Breast epithelium (tissue), 3 donors: ENCODE results near the gene UBE2J1.

ENCODE experiments used
- POLR2A ChIP-seq: fragments of 450-650 bp; IDR thresholded peaks from one replicate; pipeline ENCODE4 v1.6.1; 2016; ENCODE audit warnings: antibody characterized with exemption, mild to moderate bottlenecking, moderate library complexity
- POLR2AphosphoS5 ChIP-seq, 3 donors: sonication (generic); formaldehyde crosslinking; IDR thresholded peaks; one replicate each; pipeline ENCODE4 v1.6.1; 2017; ENCODE audit warnings: antibody characterized with exemption in 3 of 3
- TF ChIP-seq, protein P1 (sequence below), 3 donors: fragments of 450-650 bp; IDR thresholded peaks; one replicate each; pipeline ENCODE4 v1.5.1; 2016 to 2017; ENCODE audit warnings: antibody characterized with exemption in 3 of 3, mild to moderate bottlenecking in 3 of 3, moderate library complexity in 3 of 3

DNA sequence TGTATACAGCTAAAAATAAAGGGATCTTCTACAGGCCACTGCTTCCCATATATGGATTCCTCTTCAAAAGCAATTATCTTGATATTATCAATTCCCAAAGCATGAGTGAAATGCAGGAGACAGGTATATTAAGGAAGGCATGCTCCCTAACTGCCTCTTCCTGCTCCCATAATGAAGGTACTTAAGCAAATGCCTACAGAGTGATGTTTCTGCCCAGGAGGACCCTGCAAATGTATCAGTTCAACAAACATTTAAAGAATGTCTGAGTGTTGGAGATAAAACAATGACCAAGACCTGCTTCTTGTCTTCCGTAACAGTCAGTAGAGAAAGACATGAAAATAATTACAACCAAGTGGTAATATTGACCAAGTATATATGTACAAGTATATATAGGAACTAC is 4.2 kb downstream of the UBE2J1 start:
- TF ChIP-seq, protein P1, sequence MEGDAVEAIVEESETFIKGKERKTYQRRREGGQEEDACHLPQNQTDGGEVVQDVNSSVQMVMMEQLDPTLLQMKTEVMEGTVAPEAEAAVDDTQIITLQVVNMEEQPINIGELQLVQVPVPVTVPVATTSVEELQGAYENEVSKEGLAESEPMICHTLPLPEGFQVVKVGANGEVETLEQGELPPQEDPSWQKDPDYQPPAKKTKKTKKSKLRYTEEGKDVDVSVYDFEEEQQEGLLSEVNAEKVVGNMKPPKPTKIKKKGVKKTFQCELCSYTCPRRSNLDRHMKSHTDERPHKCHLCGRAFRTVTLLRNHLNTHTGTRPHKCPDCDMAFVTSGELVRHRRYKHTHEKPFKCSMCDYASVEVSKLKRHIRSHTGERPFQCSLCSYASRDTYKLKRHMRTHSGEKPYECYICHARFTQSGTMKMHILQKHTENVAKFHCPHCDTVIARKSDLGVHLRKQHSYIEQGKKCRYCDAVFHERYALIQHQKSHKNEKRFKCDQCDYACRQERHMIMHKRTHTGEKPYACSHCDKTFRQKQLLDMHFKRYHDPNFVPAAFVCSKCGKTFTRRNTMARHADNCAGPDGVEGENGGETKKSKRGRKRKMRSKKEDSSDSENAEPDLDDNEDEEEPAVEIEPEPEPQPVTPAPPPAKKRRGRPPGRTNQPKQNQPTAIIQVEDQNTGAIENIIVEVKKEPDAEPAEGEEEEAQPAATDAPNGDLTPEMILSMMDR (IDR thresholded peaks at IDR 0.05) = no peak
- TF ChIP-seq POLR2A (no peak), POLR2AphosphoS5 (IDR thresholded peaks at IDR 0.05) (no peak)
